Neural cell (in vitro differentiated cells): ENCODE data around the gene ACTR3C. TPM values are rescaled to one million over a fixed set of nuclear protein-coding genes. Genes with fewer than 3 reads are reported as not detected.

Experiments used
- H2AFZ ChIP-seq: fragments of 200-600, 300-800 bp; sonication (generic), shearing (Covaris generic); 2 replicates; pipeline ENCODE4 v1.6.0; 2014; ENCODE audit warnings: low read depth, mild to moderate bottlenecking, antibody characterized with exemption, low read length, moderate library complexity
- H3F3A ChIP-seq: fragments of 200-600 bp; shearing (Covaris generic); 2 replicates; pipeline ENCODE4 v1.6.1; 2016; ENCODE audit warnings: mild to moderate bottlenecking, moderate library complexity, mixed read lengths, antibody characterized with exemption, low read length; ENCODE audit not compliant: insufficient read depth, poor library complexity, severe bottlenecking
- H3K27ac ChIP-seq: fragments of 200-600, 300-800 bp; sonication (generic), shearing (Covaris generic); 2 replicates; pipeline ENCODE4 v1.5.1; 2014; ENCODE audit warnings: mild to moderate bottlenecking, low read length, moderate library complexity
- H3K27me3 ChIP-seq: fragments of 300-800, 200-600 bp; sonication (generic), shearing (Covaris generic); 2 replicates; pipeline ENCODE4 v1.6.0; 2014; ENCODE audit warnings: mild to moderate bottlenecking, low read depth, low read length, moderate library complexity; ENCODE audit not compliant: insufficient read depth
- H3K36me3 ChIP-seq: fragments of 300-800, 200-600 bp; sonication (generic), shearing (Covaris generic); 2 replicates; pipeline ENCODE4 v1.5.1; 2014; ENCODE audit warnings: mild to moderate bottlenecking, antibody characterized with exemption, low read length, moderate library complexity; ENCODE audit not compliant: insufficient read depth
- H3K4me2 ChIP-seq: fragments of 300-800, 200-600 bp; sonication (generic), shearing (Covaris generic); 2 replicates; pipeline ENCODE4 v1.6.0; 2014; ENCODE audit warnings: mild to moderate bottlenecking, low read length
- H3K4me3 ChIP-seq: fragments of 300-800, 200-600 bp; sonication (generic), shearing (Covaris generic); 2 replicates; pipeline ENCODE4 v1.5.1; 2014; ENCODE audit warnings: mild to moderate bottlenecking, low read length, moderate library complexity
- H3K79me2 ChIP-seq: fragments of 200-600 bp; shearing (Covaris generic); replicated peaks from 2 replicates; pipeline ENCODE4 v1.6.0; 2014; ENCODE audit warnings: mild to moderate bottlenecking, low read length, moderate library complexity; ENCODE audit not compliant: insufficient read depth
- H3K9ac ChIP-seq: fragments of 300-800, 200-600 bp; sonication (generic), shearing (Covaris generic); 2 replicates; pipeline ENCODE4 v1.6.1; 2016; ENCODE audit warnings: mild to moderate bottlenecking, low read length, mixed read lengths
- H3K9me2 ChIP-seq: fragments of 200-600 bp; shearing (Covaris generic); 2 replicates; pipeline ENCODE4 v1.6.1; 2016; ENCODE audit warnings: mild to moderate bottlenecking, low read length, mixed read lengths; ENCODE audit not compliant: insufficient read depth
- H3K9me3 ChIP-seq: fragments of 200-600, 300-800 bp; sonication (generic), shearing (Covaris generic); 2 replicates; pipeline ENCODE4 v1.6.1; 2016; ENCODE audit warnings: mild to moderate bottlenecking, mixed run types, low read length, moderate library complexity, mixed read lengths
- H4K20me1 ChIP-seq: fragments of 200-600 bp; shearing (Covaris generic); 2 replicates; pipeline ENCODE4 v1.6.1; 2016; ENCODE audit warnings: mild to moderate bottlenecking, mixed run types; ENCODE audit not compliant: insufficient read depth
- EP300 ChIP-seq: fragments of 450-650 bp; conservative IDR thresholded peaks from 2 replicates; pipeline ENCODE4 v1.6.1; 2014; ENCODE audit warnings: antibody characterized with exemption, mild to moderate bottlenecking, moderate library complexity; ENCODE audit not compliant: poor library complexity, severe bottlenecking
- EZH2 ChIP-seq: fragments of 200-600, 300-800 bp; shearing (Covaris generic), sonication (generic); IDR thresholded peaks from 2 replicates; pipeline ENCODE4 v1.6.1; 2014; ENCODE audit warnings: antibody characterized with exemption, low read length, borderline replicate concordance, mild to moderate bottlenecking; ENCODE audit not compliant: insufficient read depth, poor library complexity, severe bottlenecking
- MXI1 ChIP-seq: fragments of 450-650 bp; conservative IDR thresholded peaks from 2 replicates; pipeline ENCODE4 v1.6.1; 2014; ENCODE audit warnings: antibody characterized with exemption, mild to moderate bottlenecking; ENCODE audit not compliant: poor library complexity, severe bottlenecking
- POLR2AphosphoS5 ChIP-seq: IDR thresholded peaks from 2 replicates; pipeline ENCODE4 v1.6.1; 2012
- RAD21 ChIP-seq: fragments of 450-650 bp; conservative IDR thresholded peaks from 2 replicates; pipeline ENCODE4 v1.6.1; 2014; ENCODE audit warnings: antibody characterized with exemption, mild to moderate bottlenecking, moderate library complexity
- SMC3 ChIP-seq: fragments of 450-650 bp; conservative IDR thresholded peaks from 2 replicates; pipeline ENCODE4 v1.6.1; 2014; ENCODE audit warnings: antibody characterized with exemption, mild to moderate bottlenecking, moderate library complexity; ENCODE audit not compliant: poor library complexity
- TAF1 ChIP-seq: IDR thresholded peaks from 2 replicates; pipeline ENCODE4 v1.6.1; 2012; ENCODE audit warnings: low read depth
- polyA plus RNA-seq: library from polyadenylated mRNA; depleted of rRNA; stranded (reverse); fragments of >200 nt; gene quantifications from 2 replicates; pipeline ENCODE4 v1.2.3, GENCODE V29; 2014
- TF ChIP-seq, protein P1 (sequence below): IDR thresholded peaks from 2 replicates; pipeline ENCODE4 v1.6.1; 2012; ENCODE audit warnings: borderline replicate concordance
- TF ChIP-seq, protein P2 (sequence below): fragments of 450-650 bp; IDR thresholded peaks from 2 replicates; pipeline ENCODE4 v1.5.1; 2014; ENCODE audit warnings: antibody characterized with exemption, mild to moderate bottlenecking, moderate library complexity; ENCODE audit not compliant: poor library complexity, severe bottlenecking

The ACTR3C gene
- polyA plus RNA-seq, 1 donor from 2014 or later: not detected

DNA sequence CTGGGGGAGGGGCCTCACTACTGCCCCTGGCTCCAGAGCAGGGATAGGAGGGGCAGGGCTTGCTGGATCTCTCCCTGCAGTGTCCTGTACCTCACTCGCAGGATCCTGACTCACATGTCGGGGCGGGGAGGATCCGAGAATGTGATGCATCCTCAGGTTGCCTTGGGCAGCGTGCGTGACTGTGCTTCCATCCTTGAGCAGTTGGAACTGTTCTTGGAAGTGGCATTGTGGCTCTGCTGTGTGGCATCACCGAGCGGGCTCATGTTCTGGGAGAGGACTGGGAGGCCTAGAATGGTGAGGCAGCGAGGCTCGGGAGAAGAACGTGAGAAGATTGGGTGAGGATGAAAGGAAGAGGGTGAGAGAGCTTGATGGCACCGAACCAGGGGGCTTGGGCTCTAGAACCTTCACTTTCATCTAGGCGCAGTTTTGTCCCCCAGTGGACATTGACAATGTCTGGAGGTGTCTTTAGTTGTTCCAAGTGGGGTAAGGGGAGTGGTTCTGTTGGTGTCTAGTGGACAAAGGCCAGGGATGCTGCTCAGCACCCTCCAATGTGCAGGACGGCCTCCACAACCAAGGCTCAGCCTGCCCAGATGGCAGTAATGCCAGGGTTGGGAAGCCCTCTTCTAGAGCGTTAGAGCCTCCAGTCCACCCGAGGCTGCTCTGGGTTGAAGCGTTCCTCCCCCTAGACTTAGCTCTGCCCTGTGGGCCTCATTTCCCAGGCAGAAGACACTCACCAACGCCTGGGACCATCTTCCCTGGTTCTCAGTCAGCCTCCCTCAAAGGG is 9.7 kb upstream of the ACTR3C start:
- Histone ChIP-seq H3K36me3 (no peaks in the 10 kb centered on the region), H3K79me2 (no peaks in the 10 kb centered on the region), H3K9me3 (no peaks in the 10 kb centered on the region), H3K9ac (no peak overlapping the region), H3K27me3 (no peaks in the 10 kb centered on the region), H3K9me2 (no peaks in the 10 kb centered on the region), H3K4me3 (no peak overlapping the region), H3K4me2 (no peak overlapping the region), H2AFZ (no peak overlapping the region), H3K27ac (no peak overlapping the region), H3F3A (no peaks in the 10 kb centered on the region), H4K20me1 (no peaks in the 10 kb centered on the region)
- TF ChIP-seq, protein P1, sequence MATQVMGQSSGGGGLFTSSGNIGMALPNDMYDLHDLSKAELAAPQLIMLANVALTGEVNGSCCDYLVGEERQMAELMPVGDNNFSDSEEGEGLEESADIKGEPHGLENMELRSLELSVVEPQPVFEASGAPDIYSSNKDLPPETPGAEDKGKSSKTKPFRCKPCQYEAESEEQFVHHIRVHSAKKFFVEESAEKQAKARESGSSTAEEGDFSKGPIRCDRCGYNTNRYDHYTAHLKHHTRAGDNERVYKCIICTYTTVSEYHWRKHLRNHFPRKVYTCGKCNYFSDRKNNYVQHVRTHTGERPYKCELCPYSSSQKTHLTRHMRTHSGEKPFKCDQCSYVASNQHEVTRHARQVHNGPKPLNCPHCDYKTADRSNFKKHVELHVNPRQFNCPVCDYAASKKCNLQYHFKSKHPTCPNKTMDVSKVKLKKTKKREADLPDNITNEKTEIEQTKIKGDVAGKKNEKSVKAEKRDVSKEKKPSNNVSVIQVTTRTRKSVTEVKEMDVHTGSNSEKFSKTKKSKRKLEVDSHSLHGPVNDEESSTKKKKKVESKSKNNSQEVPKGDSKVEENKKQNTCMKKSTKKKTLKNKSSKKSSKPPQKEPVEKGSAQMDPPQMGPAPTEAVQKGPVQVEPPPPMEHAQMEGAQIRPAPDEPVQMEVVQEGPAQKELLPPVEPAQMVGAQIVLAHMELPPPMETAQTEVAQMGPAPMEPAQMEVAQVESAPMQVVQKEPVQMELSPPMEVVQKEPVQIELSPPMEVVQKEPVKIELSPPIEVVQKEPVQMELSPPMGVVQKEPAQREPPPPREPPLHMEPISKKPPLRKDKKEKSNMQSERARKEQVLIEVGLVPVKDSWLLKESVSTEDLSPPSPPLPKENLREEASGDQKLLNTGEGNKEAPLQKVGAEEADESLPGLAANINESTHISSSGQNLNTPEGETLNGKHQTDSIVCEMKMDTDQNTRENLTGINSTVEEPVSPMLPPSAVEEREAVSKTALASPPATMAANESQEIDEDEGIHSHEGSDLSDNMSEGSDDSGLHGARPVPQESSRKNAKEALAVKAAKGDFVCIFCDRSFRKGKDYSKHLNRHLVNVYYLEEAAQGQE: no peak
- no peak for TF ChIP-seq RAD21
- TF ChIP-seq EP300: no peak
- no peak for TF ChIP-seq MXI1
- TF ChIP-seq EZH2: no peak
- no peak for TF ChIP-seq POLR2AphosphoS5
- TF ChIP-seq, protein P2, sequence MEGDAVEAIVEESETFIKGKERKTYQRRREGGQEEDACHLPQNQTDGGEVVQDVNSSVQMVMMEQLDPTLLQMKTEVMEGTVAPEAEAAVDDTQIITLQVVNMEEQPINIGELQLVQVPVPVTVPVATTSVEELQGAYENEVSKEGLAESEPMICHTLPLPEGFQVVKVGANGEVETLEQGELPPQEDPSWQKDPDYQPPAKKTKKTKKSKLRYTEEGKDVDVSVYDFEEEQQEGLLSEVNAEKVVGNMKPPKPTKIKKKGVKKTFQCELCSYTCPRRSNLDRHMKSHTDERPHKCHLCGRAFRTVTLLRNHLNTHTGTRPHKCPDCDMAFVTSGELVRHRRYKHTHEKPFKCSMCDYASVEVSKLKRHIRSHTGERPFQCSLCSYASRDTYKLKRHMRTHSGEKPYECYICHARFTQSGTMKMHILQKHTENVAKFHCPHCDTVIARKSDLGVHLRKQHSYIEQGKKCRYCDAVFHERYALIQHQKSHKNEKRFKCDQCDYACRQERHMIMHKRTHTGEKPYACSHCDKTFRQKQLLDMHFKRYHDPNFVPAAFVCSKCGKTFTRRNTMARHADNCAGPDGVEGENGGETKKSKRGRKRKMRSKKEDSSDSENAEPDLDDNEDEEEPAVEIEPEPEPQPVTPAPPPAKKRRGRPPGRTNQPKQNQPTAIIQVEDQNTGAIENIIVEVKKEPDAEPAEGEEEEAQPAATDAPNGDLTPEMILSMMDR: no peak
- TF ChIP-seq TAF1: no peak
- no peak for TF ChIP-seq SMC3

- no peaks in the 10 kb centered on the region for H3K36me3 ChIP-seq
- no peaks in the 10 kb centered on the region for H3K9me3 ChIP-seq
- no peak overlapping the region for H3K4me3 ChIP-seq
- H3K27ac ChIP-seq: no peak overlapping the region
- no peak overlapping the region for H2AFZ ChIP-seq
- no peaks in the 10 kb centered on the region for H3K27me3 ChIP-seq
- no peaks in the 10 kb centered on the region for H4K20me1 ChIP-seq
- H3K9me2 ChIP-seq: no peaks in the 10 kb centered on the region
- no peaks in the 10 kb centered on the region for H3K79me2 ChIP-seq
- TF ChIP-seq, protein P2: no peak
- no peak for TF ChIP-seq EZH2
- TF ChIP-seq SMC3: no peak
- no peaks in the 10 kb centered on the region for H3F3A ChIP-seq
- no peak overlapping the region for H3K4me2 ChIP-seq
- H3K9ac ChIP-seq: no peak overlapping the region
Measured at GRCh38 chr7:150330211-150330885, 7.0 kb upstream of the ACTR3C start.
